PC-9 (cell line): ENCODE measurements around the gene KRABD2.
"Not testable (repeated sequence)": the region's sequence is repeated elsewhere in the genome, so short reads cannot be mapped to it uniquely, and the experiment has no call there.

ENCODE experiments used
- BruUV-seq: library from RNA; stranded (reverse); fragments of 400-500 nt; replicated peaks from 2 replicates; lab custom pipeline; 2021; lab: Mats Ljungman, UMichigan
- CTCF ChIA-PET: fragments of 300-600 bp; sonication (Branson Sonifier 250); formaldehyde crosslinking; loops from one replicate; lab custom pipeline; 2022; ENCODE audit warnings: antibody characterized with exemption; lab: Charles Lee
- POLR2A ChIA-PET: fragments of 300-600 bp; sonication (Branson Sonifier 250); formaldehyde crosslinking; loops from one replicate; lab custom pipeline; 2022; ENCODE audit warnings: antibody characterized with exemption; ENCODE audit not compliant: unreplicated experiment; lab: Charles Lee
- DNase-seq, 2 experiments: peaks; one replicate each; pipeline versions ENCODE4 v3.0.0 to v3.0.0-alpha.2; 2015 to 2022; ENCODE audit warnings: mixed read lengths in 1 of 2
- H2AFZ ChIP-seq: fragments of 200-600 bp; sonication (generic); 2 replicates; pipeline ENCODE4 v1.8.1; 2017; ENCODE audit warnings: antibody characterized with exemption
- H3F3A ChIP-seq: fragments of 200-600 bp; sonication (generic); 2 replicates; pipeline ENCODE4 v1.8.1; 2017; ENCODE audit warnings: antibody characterized with exemption, mild to moderate bottlenecking, low read depth; ENCODE audit not compliant: insufficient read depth
- H3K27ac ChIP-seq: fragments of 200-600 bp; sonication (generic); 2 replicates; pipeline ENCODE4 v1.6.1; 2016; ENCODE audit warnings: mixed run types
- H3K27me3 ChIP-seq: fragments of 200-600 bp; sonication (generic); 2 replicates; pipeline ENCODE4 v1.6.1; 2016; ENCODE audit warnings: low read depth, mixed run types; ENCODE audit not compliant: insufficient read depth
- H3K36me3 ChIP-seq: fragments of 200-600 bp; sonication (generic); 2 replicates; pipeline ENCODE4 v1.6.1; 2016; ENCODE audit warnings: low read depth, mixed run types
- H3K4me1 ChIP-seq: fragments of 200-600 bp; sonication (generic); replicated peaks from 2 replicates; pipeline ENCODE4 v1.6.1; 2016; ENCODE audit warnings: mixed run types; ENCODE audit not compliant: insufficient read depth
- H3K4me2 ChIP-seq: fragments of 200-600 bp; sonication (generic); 2 replicates; pipeline ENCODE4 v1.6.1; 2017; ENCODE audit warnings: mixed run types
- H3K4me3 ChIP-seq: fragments of 200-600 bp; sonication (generic); 2 replicates; pipeline ENCODE4 v1.6.1; 2016; ENCODE audit warnings: mixed run types
- H3K79me2 ChIP-seq: fragments of 200-600 bp; sonication (generic); 2 replicates; pipeline ENCODE4 v1.6.1; 2017; ENCODE audit warnings: low read depth, mixed run types
- H3K9me2 ChIP-seq: fragments of 200-600 bp; sonication (generic); 2 replicates; pipeline ENCODE4 v1.8.1; 2017; ENCODE audit warnings: mild to moderate bottlenecking; ENCODE audit not compliant: insufficient read depth
- H3K9me3 ChIP-seq: fragments of 200-600 bp; sonication (generic); 2 replicates; pipeline ENCODE4 v1.8.1; 2016; ENCODE audit warnings: low read depth; ENCODE audit not compliant: insufficient read depth
- H4K20me1 ChIP-seq: fragments of 200-600 bp; sonication (generic); 2 replicates; pipeline ENCODE4 v1.8.1; 2017; ENCODE audit not compliant: insufficient read depth
- EZH2 ChIP-seq: fragments of 200-600 bp; sonication (generic); IDR thresholded peaks from 2 replicates; pipeline ENCODE4 v1.8.0; 2017; ENCODE audit warnings: antibody characterized with exemption, low read depth
- intact Hi-C: fragments of 100-400 bp; cut with micrococcal nuclease; formaldehyde crosslinking; loops from one replicate; pipeline ENCODE4 v1.10.0; 2022; ENCODE audit not compliant: unreplicated experiment
- TF ChIP-seq, protein P1 (sequence below): fragments of 200-600 bp; sonication (generic); conservative IDR thresholded peaks from 2 replicates; pipeline ENCODE4 v1.6.1; 2017; ENCODE audit warnings: mixed run types, antibody characterized with exemption, mild to moderate bottlenecking, moderate library complexity

Gene KRABD2

DNA sequence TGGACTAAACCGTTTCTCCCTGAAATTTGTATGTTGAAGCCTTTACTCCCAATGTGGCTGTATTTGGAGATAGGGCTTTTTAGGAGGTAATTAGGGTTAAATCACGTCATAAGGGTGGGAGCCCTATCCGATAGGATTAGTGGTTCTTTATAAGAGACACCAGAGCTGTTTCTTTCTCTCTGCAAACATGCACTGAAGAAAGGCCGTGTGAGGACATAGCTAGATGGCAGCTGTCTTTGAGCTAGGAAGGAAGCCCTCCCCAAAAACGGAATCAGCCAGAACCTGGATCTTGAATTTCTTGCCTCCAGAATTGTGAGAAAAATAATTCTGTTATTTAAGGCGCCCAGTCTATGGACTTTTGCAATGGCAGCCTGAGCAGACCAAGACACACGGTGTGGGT lies 22.8 kb downstream of the KRABD2 start:
- Histone ChIP-seq H3K4me2 (no peak overlapping the region), H3K9me2 (no peaks in the 10 kb centered on the region), H3K27me3 (no peaks in the 10 kb centered on the region), H3K36me3 (no peaks in the 10 kb centered on the region), H3K9me3 (no peaks in the 10 kb centered on the region), H2AFZ (no peak overlapping the region), H4K20me1 (no peaks in the 10 kb centered on the region), H3K27ac (no peak overlapping the region), H3K4me3 (no peak overlapping the region), H3K79me2 (no peaks in the 10 kb centered on the region), H3F3A (no peaks in the 10 kb centered on the region), H3K4me1 (no peaks in the 10 kb centered on the region)
- no TSS peak for BruUV-seq
- no peak for DNase-seq
- intact Hi-C loops: no loop called here
- no peak for TF ChIP-seq EZH2
- TF ChIP-seq, protein P1, sequence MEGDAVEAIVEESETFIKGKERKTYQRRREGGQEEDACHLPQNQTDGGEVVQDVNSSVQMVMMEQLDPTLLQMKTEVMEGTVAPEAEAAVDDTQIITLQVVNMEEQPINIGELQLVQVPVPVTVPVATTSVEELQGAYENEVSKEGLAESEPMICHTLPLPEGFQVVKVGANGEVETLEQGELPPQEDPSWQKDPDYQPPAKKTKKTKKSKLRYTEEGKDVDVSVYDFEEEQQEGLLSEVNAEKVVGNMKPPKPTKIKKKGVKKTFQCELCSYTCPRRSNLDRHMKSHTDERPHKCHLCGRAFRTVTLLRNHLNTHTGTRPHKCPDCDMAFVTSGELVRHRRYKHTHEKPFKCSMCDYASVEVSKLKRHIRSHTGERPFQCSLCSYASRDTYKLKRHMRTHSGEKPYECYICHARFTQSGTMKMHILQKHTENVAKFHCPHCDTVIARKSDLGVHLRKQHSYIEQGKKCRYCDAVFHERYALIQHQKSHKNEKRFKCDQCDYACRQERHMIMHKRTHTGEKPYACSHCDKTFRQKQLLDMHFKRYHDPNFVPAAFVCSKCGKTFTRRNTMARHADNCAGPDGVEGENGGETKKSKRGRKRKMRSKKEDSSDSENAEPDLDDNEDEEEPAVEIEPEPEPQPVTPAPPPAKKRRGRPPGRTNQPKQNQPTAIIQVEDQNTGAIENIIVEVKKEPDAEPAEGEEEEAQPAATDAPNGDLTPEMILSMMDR: no peak
- CTCF ChIA-PET: no interaction called here
- POLR2A ChIA-PET: no interaction called here

DNA sequence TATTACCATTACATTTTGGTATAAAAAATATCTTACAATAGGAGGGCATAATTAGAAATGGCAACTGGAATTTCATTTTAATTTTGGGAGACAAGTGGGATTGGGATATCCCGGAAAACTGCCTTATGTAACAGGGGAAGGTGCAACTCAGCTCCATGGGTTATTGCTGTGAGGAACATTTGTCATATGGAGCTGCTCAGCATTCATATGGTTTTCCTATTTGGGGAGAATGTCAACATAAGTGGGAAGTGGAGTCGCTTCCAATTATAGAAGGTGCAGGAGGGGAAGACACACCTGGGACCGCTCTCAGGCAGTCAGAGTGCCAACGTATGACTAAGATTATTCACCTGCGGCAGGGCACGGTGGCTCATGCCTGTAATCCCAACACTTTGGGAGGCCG lies 26.2 kb downstream of the KRABD2 start:
- H3K9me2 ChIP-seq: no peaks in the 10 kb centered on the region
- no peak for TF ChIP-seq EZH2
- TF ChIP-seq, protein P1: no peak
- H3K4me2 ChIP-seq: no peak overlapping the region
- DNase-seq: no peak
- H3K79me2 ChIP-seq: no peaks in the 10 kb centered on the region
- H3K4me1 ChIP-seq: no peaks in the 10 kb centered on the region
- no TSS peak for BruUV-seq
- no peaks in the 10 kb centered on the region for H4K20me1 ChIP-seq
- intact Hi-C loops: no loop called here
- ChIA-PET CTCF (no interaction called here), POLR2A (no interaction called here)
- no peak overlapping the region for H2AFZ ChIP-seq
- no peak overlapping the region for H3K27ac ChIP-seq
- H3K4me3 ChIP-seq: no peak overlapping the region
- H3F3A ChIP-seq: no peaks in the 10 kb centered on the region
- no peaks in the 10 kb centered on the region for H3K9me3 ChIP-seq
- H3K36me3 ChIP-seq: no peaks in the 10 kb centered on the region
- H3K27me3 ChIP-seq: no peaks in the 10 kb centered on the region; the same call in 1 of the 2 replicates

DNA sequence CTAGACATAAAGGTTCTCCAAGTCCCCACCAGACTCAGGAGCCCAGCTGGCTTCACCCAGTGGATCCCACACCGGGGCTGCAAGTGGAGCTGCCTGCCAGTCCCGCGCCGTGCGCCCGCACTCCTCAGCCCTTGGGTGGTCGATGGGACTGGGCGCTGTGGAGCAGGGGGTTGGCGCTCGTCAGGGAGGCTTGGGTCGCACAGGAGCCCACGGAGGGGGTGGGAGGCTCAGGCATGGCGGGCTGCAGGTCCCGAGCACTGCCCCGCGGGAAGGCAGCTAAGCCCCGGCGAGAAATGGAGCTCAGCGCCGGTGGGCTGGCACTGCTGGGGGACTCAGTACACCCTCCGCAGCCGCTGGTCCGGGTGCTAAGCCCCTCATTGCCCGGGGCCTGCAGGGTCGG lies 29.5 kb downstream of the KRABD2 start:
- intact Hi-C loops, H3K36me3 ChIP-seq, H3K79me2 ChIP-seq, DNase-seq, H3K27me3 ChIP-seq, H3K4me2 ChIP-seq, H4K20me1 ChIP-seq, H2AFZ ChIP-seq, H3K4me3 ChIP-seq, BruUV-seq, H3K4me1 ChIP-seq, H3K9me2 ChIP-seq, CTCF ChIA-PET, H3F3A ChIP-seq, H3K9me3 ChIP-seq, H3K27ac ChIP-seq: not testable (repeated sequence)
- POLR2A ChIA-PET: interaction anchor here (0.6 kb wide), 1 partner anchor 863 kb away, joined by 4 read pairs; the partner anchor contains the start of gene POLR2A
